MM.1S (cell line): Measurements from ENCODE around the gene PAK1.

Experiments used
- EZH2 ChIP-seq: fragments of 300-600 bp; sonication (generic); optimal IDR thresholded peaks from 2 replicates; pipeline ENCODE3; 2017; ENCODE audit warnings: low read depth, mild to moderate bottlenecking, antibody characterized with exemption, low read length, mixed read lengths
- TF ChIP-seq, protein P1 (sequence below): fragments of 300-600 bp; sonication (generic); IDR thresholded peaks from 2 replicates; pipeline ENCODE4 v1.5.1; 2016; ENCODE audit warnings: antibody characterized with exemption, low read length, mixed read lengths

DNA sequence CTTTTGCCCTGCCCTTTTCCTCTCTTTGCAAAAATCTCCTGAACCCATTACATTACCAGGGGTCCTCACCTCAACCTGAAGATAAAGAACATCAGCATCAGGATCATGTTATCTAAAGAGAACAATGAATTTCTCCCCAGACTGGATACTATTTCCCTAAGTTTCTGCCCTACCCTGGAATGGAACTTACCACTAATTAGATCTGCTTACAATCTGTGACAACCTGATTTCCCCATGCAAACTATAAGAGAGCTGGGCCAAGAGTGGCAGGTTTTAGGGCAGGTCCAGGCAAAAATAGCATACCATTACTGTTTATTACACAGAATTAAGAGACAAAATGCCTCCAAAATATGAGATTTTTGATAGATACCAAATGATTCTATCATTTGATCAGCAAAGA lies 114.4 kb downstream of the PAK1 start:
- TF ChIP-seq, protein P1, sequence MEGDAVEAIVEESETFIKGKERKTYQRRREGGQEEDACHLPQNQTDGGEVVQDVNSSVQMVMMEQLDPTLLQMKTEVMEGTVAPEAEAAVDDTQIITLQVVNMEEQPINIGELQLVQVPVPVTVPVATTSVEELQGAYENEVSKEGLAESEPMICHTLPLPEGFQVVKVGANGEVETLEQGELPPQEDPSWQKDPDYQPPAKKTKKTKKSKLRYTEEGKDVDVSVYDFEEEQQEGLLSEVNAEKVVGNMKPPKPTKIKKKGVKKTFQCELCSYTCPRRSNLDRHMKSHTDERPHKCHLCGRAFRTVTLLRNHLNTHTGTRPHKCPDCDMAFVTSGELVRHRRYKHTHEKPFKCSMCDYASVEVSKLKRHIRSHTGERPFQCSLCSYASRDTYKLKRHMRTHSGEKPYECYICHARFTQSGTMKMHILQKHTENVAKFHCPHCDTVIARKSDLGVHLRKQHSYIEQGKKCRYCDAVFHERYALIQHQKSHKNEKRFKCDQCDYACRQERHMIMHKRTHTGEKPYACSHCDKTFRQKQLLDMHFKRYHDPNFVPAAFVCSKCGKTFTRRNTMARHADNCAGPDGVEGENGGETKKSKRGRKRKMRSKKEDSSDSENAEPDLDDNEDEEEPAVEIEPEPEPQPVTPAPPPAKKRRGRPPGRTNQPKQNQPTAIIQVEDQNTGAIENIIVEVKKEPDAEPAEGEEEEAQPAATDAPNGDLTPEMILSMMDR, result no peak
- no peak for TF ChIP-seq EZH2
